ENCODE data around the gene ERC2. TPM values are rescaled to one million over a fixed set of nuclear protein-coding genes. Genes with fewer than 3 reads are reported as not detected.

The ERC2 gene
- total and polyA plus RNA-seq, 2 of the 8 experiments (the other 6 are each of a cell fraction or from before 2014, with no cell fraction given): 16.4 to 22.8 TPM

DNA sequence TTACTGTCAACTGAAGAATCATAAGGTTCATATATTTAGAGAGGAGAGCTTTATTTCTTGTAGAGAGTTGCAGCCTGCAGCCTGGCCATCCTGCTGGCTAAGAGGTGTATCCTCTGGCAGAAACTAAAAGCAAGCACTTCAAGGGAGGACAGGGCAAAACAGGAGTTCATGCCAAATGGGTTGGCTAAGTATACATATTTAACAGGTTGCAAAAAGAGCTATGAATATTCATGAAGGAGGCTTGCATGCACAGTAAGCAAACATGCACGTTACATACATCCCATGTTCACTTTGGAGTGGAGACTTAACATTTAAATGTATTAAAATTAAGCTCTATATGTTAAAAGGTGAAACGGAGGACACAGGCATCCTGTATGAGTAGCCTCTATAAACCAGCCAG is 354.4 kb downstream of the ERC2 start:
- Histone ChIP-seq H2AK5ac (ENCODE audit: low read depth, low read length) (no peak overlapping the region; the same call in 1 of the 2 replicates), H3K4me2 (ENCODE audit: insufficient read depth in 1 of 2, low read depth in 2 of 2, low read length in 2 of 2) (no peak overlapping the region), H3K27ac (ENCODE audit: low read depth, low read length) (no peak overlapping the region), H3K9me3 (ENCODE audit: insufficient read depth in 2 of 2, low read depth in 1 of 2, low read length in 1 of 2) (no peaks in the 10 kb centered on the region), H4K5ac (ENCODE audit: insufficient read length, low read depth, low read length) (no peak overlapping the region), H3K18ac (ENCODE audit: extremely low read depth, low read length) (no peak overlapping the region), H3K4me1 (replicated peaks in 1 of 4; ENCODE audit: control insufficient read depth in 3 of 4, insufficient read depth in 4 of 4, low read length in 3 of 4) (peaks cover 5 to 34% (median 22%) of the 10 kb centered on the region in 4 experiments), H3K14ac (ENCODE audit: insufficient read length) (no peak overlapping the region), H4K20me1 (replicated peaks in 1 of 2; ENCODE audit: control insufficient read depth in 1 of 2, insufficient read depth in 2 of 2, low read length in 2 of 2) (no peaks in the 10 kb centered on the region), H2BK20ac (ENCODE audit: low read length) (no peak overlapping the region; the same call in 1 of the 2 replicates), H3K23me2 (ENCODE audit: low read depth, low read length) (no peaks in the 10 kb centered on the region), H4K91ac (replicated peaks; ENCODE audit: insufficient read length, low read length) (no peak overlapping the region), H2BK120ac (replicated peaks; ENCODE audit: low read depth, low read length) (no peak overlapping the region), H2BK15ac (ENCODE audit: low read length) (no peak overlapping the region), H3K23ac (ENCODE audit: insufficient read length) (no peak overlapping the region), H3K9ac (replicated peaks in 1 of 4; ENCODE audit: extremely low read depth in 1 of 4, low read depth in 3 of 4, low read length in 3 of 4) (no peak overlapping the region), H3K79me1 (ENCODE audit: low read depth, low read length) (no peaks in the 10 kb centered on the region), H3K4me3 (ENCODE audit: extremely low read depth in 1 of 4, insufficient read depth in 2 of 4, low read depth in 3 of 4, low read length in 4 of 4) (no peak overlapping the region), H3K27me3 (replicated peaks in 1 of 4; ENCODE audit: control insufficient read depth in 3 of 4, extremely low read depth in 1 of 4, insufficient read depth in 3 of 4, low read length in 3 of 4) (no peaks in the 10 kb centered on the region), H4K8ac (ENCODE audit: extremely low read depth, insufficient read depth, low read length) (no peak overlapping the region), H3K4ac (replicated peaks; ENCODE audit: insufficient read length, low read depth, low read length) (no peak overlapping the region), H2BK12ac (ENCODE audit: low read depth, low read length) (no peak overlapping the region; the same call in 1 of the 2 replicates), H3K79me2 (ENCODE audit: control insufficient read depth in 1 of 2, insufficient read depth in 2 of 2, low read length in 2 of 2) (no peaks in the 10 kb centered on the region), H3K56ac (replicated peaks; ENCODE audit: insufficient read length, low read depth, low read length) (no peak overlapping the region), H2AFZ (ENCODE audit: low read length) (no peak overlapping the region), H3K36me3 (ENCODE audit: control insufficient read depth in 2 of 4, insufficient read depth in 4 of 4, low read length in 3 of 4) (no peaks in the 10 kb centered on the region), H2BK5ac (ENCODE audit: low read depth, low read length) (no peak overlapping the region)
- FAIRE-seq (no peak), DNase-seq (ENCODE audit: low read depth in 1 of 2, low spot score in 2 of 2) (no peak)
- TF ChIP-seq RBBP5 (IDR thresholded peaks at IDR 0.05; ENCODE audit: borderline replicate concordance, low read depth, low read length): no peak
- TF ChIP-seq ZNF274 (IDR thresholded peaks at IDR 0.05; ENCODE audit: borderline replicate concordance, extremely low read depth, low read length): no peak
- no peak for TF ChIP-seq CHD1 (IDR thresholded peaks at IDR 0.05; ENCODE audit: low read depth, low read length)
- TF ChIP-seq RNF2 (IDR thresholded peaks at IDR 0.05; ENCODE audit: borderline replicate concordance, low read depth, low read length, missing control alignments, poor library complexity, severe bottlenecking): no peak
- no peak for TF ChIP-seq ATF3 (IDR thresholded peaks at IDR 0.05; ENCODE audit: insufficient read depth, low read depth, low read length)
- no peak for TF ChIP-seq CREB1 (IDR thresholded peaks at IDR 0.05)
- no peak for TF ChIP-seq YY1 (IDR thresholded peaks at IDR 0.05; ENCODE audit: low read depth, low read length)
- TF ChIP-seq HDAC6 (IDR thresholded peaks at IDR 0.05; ENCODE audit: low read depth, low read length): no peak
- no peak for TF ChIP-seq EP300 (IDR thresholded peaks at IDR 0.05; ENCODE audit: borderline replicate concordance in 1 of 2, low read depth in 2 of 2, low read length in 2 of 2)
- TF ChIP-seq TEAD4 (IDR thresholded peaks at IDR 0.05; ENCODE audit: low read depth, low read length): no peak
- no peak for TF ChIP-seq CTBP2 (IDR thresholded peaks at IDR 0.05; ENCODE audit: borderline replicate concordance, insufficient read depth, insufficient read length, low read length)
- 87% methylated on average over 2 of the region's 2 CpGs; no CpG with 5 or more reads in 1 of the 2 experiments for WGBS, 2 experiments (ENCODE audit: extremely low coverage in 1 of 2, insufficient coverage in 1 of 2, insufficient read length in 1 of 2, insufficient replicate concordance in 2 of 2, low coverage in 1 of 2, low lambda C conversion rate in 2 of 2, missing lambda C conversion rate in 1 of 2)
- ChIA-PET POLR2A (ENCODE audit: partially characterized antibody) (no interaction called here), CTCF (ENCODE audit: partially characterized antibody) (interaction anchor here (1.2 kb wide), 1 partner anchor 20 kb away, joined by 3 read pairs; no protein-coding TSS in a partner anchor)

Data from H1 (cell line).